Measurements from ENCODE around the gene MYLK4.

DNA sequence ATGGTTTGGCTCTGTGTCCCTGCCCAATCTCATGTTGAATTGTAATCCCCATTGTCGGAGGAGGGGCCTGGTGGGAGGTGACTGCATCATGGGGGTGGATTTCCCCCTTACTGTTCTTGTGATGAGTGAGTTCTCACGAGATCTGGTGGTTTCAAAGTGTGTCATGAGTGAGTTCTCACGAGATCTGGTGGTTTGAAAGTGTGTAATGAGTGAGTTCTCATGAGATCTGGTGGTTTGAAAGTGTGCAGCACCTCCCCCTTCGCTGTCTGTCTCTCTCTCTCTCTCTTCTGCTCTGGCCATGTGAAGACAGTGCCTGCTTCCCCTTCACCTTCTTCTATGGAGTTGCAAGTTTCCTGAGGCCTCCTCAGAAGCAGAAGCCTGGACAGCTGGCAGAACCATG, 87.6 kb downstream of the MYLK4 start:
- TF ChIP-seq, protein P1, sequence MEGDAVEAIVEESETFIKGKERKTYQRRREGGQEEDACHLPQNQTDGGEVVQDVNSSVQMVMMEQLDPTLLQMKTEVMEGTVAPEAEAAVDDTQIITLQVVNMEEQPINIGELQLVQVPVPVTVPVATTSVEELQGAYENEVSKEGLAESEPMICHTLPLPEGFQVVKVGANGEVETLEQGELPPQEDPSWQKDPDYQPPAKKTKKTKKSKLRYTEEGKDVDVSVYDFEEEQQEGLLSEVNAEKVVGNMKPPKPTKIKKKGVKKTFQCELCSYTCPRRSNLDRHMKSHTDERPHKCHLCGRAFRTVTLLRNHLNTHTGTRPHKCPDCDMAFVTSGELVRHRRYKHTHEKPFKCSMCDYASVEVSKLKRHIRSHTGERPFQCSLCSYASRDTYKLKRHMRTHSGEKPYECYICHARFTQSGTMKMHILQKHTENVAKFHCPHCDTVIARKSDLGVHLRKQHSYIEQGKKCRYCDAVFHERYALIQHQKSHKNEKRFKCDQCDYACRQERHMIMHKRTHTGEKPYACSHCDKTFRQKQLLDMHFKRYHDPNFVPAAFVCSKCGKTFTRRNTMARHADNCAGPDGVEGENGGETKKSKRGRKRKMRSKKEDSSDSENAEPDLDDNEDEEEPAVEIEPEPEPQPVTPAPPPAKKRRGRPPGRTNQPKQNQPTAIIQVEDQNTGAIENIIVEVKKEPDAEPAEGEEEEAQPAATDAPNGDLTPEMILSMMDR (conservative IDR thresholded peaks at IDR 0.05; ENCODE audit: low read length), result no peak
- TF ChIP-seq EZH2phosphoT487 (IDR thresholded peaks at IDR 0.05; ENCODE audit: borderline replicate concordance), result no peak

Measured in Loucy (cell line).